GM19023 (cell line): ENCODE data around the gene KIF21B.
"Not testable (repeated sequence)": the region's sequence is repeated elsewhere in the genome, so short reads cannot be mapped to it uniquely, and the experiment has no call there.

Source experiments
- ATAC-seq: cut with Tn5 transposase; IDR thresholded peaks from one replicate; pipeline ENCODE4 v1.9.1; 2021; ENCODE audit warnings: mild to moderate bottlenecking, moderate library complexity; ENCODE audit not compliant: unreplicated experiment

Gene KIF21B

GRCh38 chr1:200949626-200950025 lies 73.9 kb downstream of the KIF21B start:
- ATAC-seq: no peak

- ATAC-seq: no peak
Observed at GRCh38 chr1:200947059-200947566, 76.4 kb downstream of the KIF21B start.

- no peak for ATAC-seq
Observed at GRCh38 chr1:200945111-200945510, 78.4 kb downstream of the KIF21B start.

- ATAC-seq: no peak
Observed at GRCh38 chr1:200938955-200939354, 84.6 kb downstream of the KIF21B start.

- ATAC-seq: not testable (repeated sequence)
Observed at GRCh38 chr1:200935286-200935962, 88.1 kb downstream of the KIF21B start.

- no peak for ATAC-seq
Observed at GRCh38 chr1:200934676-200935245, 88.8 kb downstream of the KIF21B start.

GRCh38 chr1:200931776-200932175 lies 91.7 kb downstream of the KIF21B start:
- no peak for ATAC-seq

- not testable (repeated sequence) for ATAC-seq
Observed at GRCh38 chr1:200930285-200930684, 93.2 kb downstream of the KIF21B start.

GRCh38 chr1:200929530-200930278 lies 93.8 kb downstream of the KIF21B start:
- no peak for ATAC-seq

- no peak for ATAC-seq
Observed at GRCh38 chr1:200925831-200926230, 97.7 kb downstream of the KIF21B start.

GRCh38 chr1:200923601-200924000 lies 99.9 kb downstream of the KIF21B start:
- no peak for ATAC-seq

- ATAC-seq: no peak
Observed at GRCh38 chr1:200922406-200922805, 101.1 kb downstream of the KIF21B start.

- no peak for ATAC-seq
Observed at GRCh38 chr1:200921571-200922110, 101.9 kb downstream of the KIF21B start.
